Measurements from ENCODE around the gene CRABP2.
A peak's percentile ranks its signal among the peaks of the same experiment; 100 is the strongest.

Gene CRABP2

GRCh38 chr1:156708218-156708661 lies 2.9 kb upstream of the CRABP2 start:
- no peak for DNase-seq

- DNase-seq, result no peak
Measured at GRCh38 chr1:156707417-156708217, 2.2 kb upstream of the CRABP2 start.

- DNase-seq, result no peak
Measured at GRCh38 chr1:156706657-156707416, 1.5 kb upstream of the CRABP2 start.

- DNase-seq, result peak; percentile 56 to 71
Measured at GRCh38 chr1:156705918-156706656, 704 bp upstream of the CRABP2 start.

- peak in 1 of 2 donors; percentile 72 for DNase-seq
Measured at GRCh38 chr1:156704930-156705320, 458 bp downstream of the CRABP2 start.

GRCh38 chr1:156704166-156704711 lies 1.1 kb downstream of the CRABP2 start:
- DNase-seq, result no peak

- no peak for DNase-seq
Measured at GRCh38 chr1:156703741-156704140, 1.6 kb downstream of the CRABP2 start.

- DNase-seq, result no peak
Measured at GRCh38 chr1:156703336-156703735, 2.0 kb downstream of the CRABP2 start.

GRCh38 chr1:156700736-156701531 lies 4.4 kb downstream of the CRABP2 start:
- DNase-seq, result no peak

- peak; percentile 73 to 93 for DNase-seq
Measured at GRCh38 chr1:156698995-156699394, 6.4 kb downstream of the CRABP2 start.

GRCh38 chr1:156697481-156697880 lies 7.9 kb downstream of the CRABP2 start:
- no peak for DNase-seq

GRCh38 chr1:156696755-156697154 lies 8.6 kb downstream of the CRABP2 start:
- no peak for DNase-seq

GRCh38 chr1:156694690-156694962 lies 10.8 kb downstream of the CRABP2 start:
- DNase-seq, result no peak

- peak in 1 of 2 donors; percentile 39 for DNase-seq
Measured at GRCh38 chr1:156693848-156694689, 11.3 kb downstream of the CRABP2 start.

GRCh38 chr1:156692925-156693847 lies 12.2 kb downstream of the CRABP2 start:
- no peak for DNase-seq

- DNase-seq, result no peak
Measured at GRCh38 chr1:156692441-156692924, 12.9 kb downstream of the CRABP2 start.

GRCh38 chr1:156691665-156692440 lies 13.5 kb downstream of the CRABP2 start:
- DNase-seq, result peak; percentile 87 to 97

GRCh38 chr1:156691191-156691590 lies 14.2 kb downstream of the CRABP2 start:
- DNase-seq, result no peak

- peak; percentile 60 to 84 for DNase-seq
Measured at GRCh38 chr1:156690675-156691036, 14.7 kb downstream of the CRABP2 start.
